Hepatocyte (in vitro differentiated cells): ENCODE results near the gene NFKBIZ.

Experiments
- CTCF ChIP-seq: fragments of 200-600 bp; sonication (generic); IDR thresholded peaks from 2 replicates; pipeline ENCODE4 v1.5.1; 2016; ENCODE audit warnings: antibody characterized with exemption, mild to moderate bottlenecking; ENCODE audit not compliant: poor library complexity
- EZH2 ChIP-seq: fragments of 200-600 bp; sonication (generic); IDR thresholded peaks from 2 replicates; pipeline ENCODE4 v1.6.1; 2016; ENCODE audit warnings: antibody characterized with exemption, mild to moderate bottlenecking, borderline replicate concordance
- EZH2phosphoT487 ChIP-seq: fragments of 200-600 bp; sonication (generic); IDR thresholded peaks from one replicate; pipeline ENCODE4 v1.6.1; 2018; ENCODE audit warnings: antibody characterized with exemption, mild to moderate bottlenecking, low read depth, moderate library complexity; ENCODE audit not compliant: unreplicated experiment, severe bottlenecking

- TF ChIP-seq CTCF (no peak), EZH2 (no peak), EZH2phosphoT487 (no peak)
Observed at GRCh38 chr3:101859882-101860448, 10.7 kb downstream of the NFKBIZ start.
